SK-N-SH treated with all-trans-retinoic acid at 6 μM for 48 hours (cell line): ENCODE measurements around the gene RADIL.

Experiments
- ATAC-seq: fragments of 200-7000 bp; cut with Tn5 transposase; 3 replicates; pipeline ENCODE4 v1.9.1; 2020; ENCODE audit warnings: mild to moderate bottlenecking, moderate library complexity
- ARNTL ChIP-seq: fragments of 450-650 bp; formaldehyde crosslinking; IDR thresholded peaks from 2 replicates; pipeline ENCODE4 v1.5.0; 2020; ENCODE audit warnings: low read depth, mild to moderate bottlenecking, moderate library complexity, borderline replicate concordance
- BACH2 ChIP-seq: fragments of 250-450 bp; sonication (Bioruptor Pico); IDR thresholded peaks from 2 replicates; pipeline ENCODE4 v1.9.0; 2021; ENCODE audit warnings: mild to moderate bottlenecking, borderline replicate concordance
- CSDC2 ChIP-seq: fragments of 250-450 bp; sonication (Bioruptor Pico); IDR thresholded peaks from 2 replicates; pipeline ENCODE4 v1.5.0; 2020; ENCODE audit warnings: mild to moderate bottlenecking, moderate library complexity
- CSRNP3 ChIP-seq: fragments of 250-450 bp; sonication (Bioruptor Pico); IDR thresholded peaks from 2 replicates; pipeline ENCODE4 v1.5.1; 2021; ENCODE audit warnings: mild to moderate bottlenecking, moderate library complexity
- GLIS3 ChIP-seq: fragments of 250-450 bp; sonication (Bioruptor Pico); IDR thresholded peaks from 2 replicates; pipeline ENCODE4 v1.5.0; 2020; ENCODE audit warnings: mild to moderate bottlenecking, moderate library complexity
- ISL1 ChIP-seq: fragments of 250-450 bp; sonication (Bioruptor Pico); IDR thresholded peaks from 2 replicates; pipeline ENCODE4 v2.1.2; 2022; ENCODE audit warnings: mild to moderate bottlenecking, moderate library complexity
- OSR1 ChIP-seq: fragments of 250-450 bp; sonication (Bioruptor Pico); IDR thresholded peaks from 2 replicates; pipeline ENCODE4 v1.8.0; 2022; ENCODE audit warnings: moderate library complexity, mild to moderate bottlenecking, inconsistent platforms
- PPARA ChIP-seq: fragments of 250-450 bp; sonication (Bioruptor Pico); IDR thresholded peaks from 2 replicates; pipeline ENCODE4 v1.5.0; 2020; ENCODE audit warnings: mild to moderate bottlenecking, borderline replicate concordance
- RARB ChIP-seq: fragments of 250-450 bp; sonication (Bioruptor Pico); IDR thresholded peaks from 2 replicates; pipeline ENCODE4 v1.8.0; 2021; ENCODE audit warnings: mild to moderate bottlenecking, moderate library complexity
- SNAI2 ChIP-seq: fragments of 250-450 bp; sonication (Bioruptor Pico); IDR thresholded peaks from 2 replicates; pipeline ENCODE4 v1.5.0; 2020; ENCODE audit warnings: mild to moderate bottlenecking, moderate library complexity
- ZC3H10 ChIP-seq: fragments of 250-450 bp; sonication (Bioruptor Pico); IDR thresholded peaks from 2 replicates; pipeline ENCODE4 v1.5.1; 2021; ENCODE audit warnings: mild to moderate bottlenecking, moderate library complexity
- ZFP3 ChIP-seq: fragments of 250-450 bp; sonication (Bioruptor Pico); IDR thresholded peaks from 2 replicates; pipeline ENCODE4 v1.5.0; 2020; ENCODE audit warnings: mild to moderate bottlenecking, moderate library complexity
- ZFP30 ChIP-seq: fragments of 450-650 bp; formaldehyde crosslinking; IDR thresholded peaks from 2 replicates; pipeline ENCODE4 v1.5.0; 2022; ENCODE audit warnings: mild to moderate bottlenecking, moderate library complexity
- ZNF565 ChIP-seq: fragments of 450-650 bp; formaldehyde crosslinking; conservative IDR thresholded peaks from 2 replicates; pipeline ENCODE4 v1.5.0; 2020; ENCODE audit warnings: low read depth, mild to moderate bottlenecking, moderate library complexity
- ZNF70 ChIP-seq: fragments of 450-650 bp; formaldehyde crosslinking; IDR thresholded peaks from 2 replicates; pipeline ENCODE4 v1.5.0; 2020; ENCODE audit warnings: mild to moderate bottlenecking, moderate library complexity
- ZNF8 ChIP-seq: fragments of 450-650 bp; formaldehyde crosslinking; IDR thresholded peaks from 2 replicates; pipeline ENCODE4 v1.5.0; 2020; ENCODE audit warnings: mild to moderate bottlenecking, moderate library complexity
- TF ChIP-seq, protein P1 (sequence below): fragments of 250-450 bp; sonication (Bioruptor Pico); IDR thresholded peaks from 2 replicates; pipeline ENCODE4 v1.8.0; 2021; ENCODE audit warnings: low read depth, mild to moderate bottlenecking, moderate library complexity, borderline replicate concordance
- TF ChIP-seq, protein P2 (sequence below): fragments of 250-450 bp; sonication (Bioruptor Pico); IDR thresholded peaks from 2 replicates; pipeline ENCODE4 v1.5.0; 2020; ENCODE audit warnings: mild to moderate bottlenecking, moderate library complexity
- TF ChIP-seq, protein P3 (sequence below): fragments of 250-450 bp; sonication (Bioruptor Pico); IDR thresholded peaks from 2 replicates; pipeline ENCODE4 v1.5.1; 2020; ENCODE audit warnings: low read depth, mild to moderate bottlenecking, moderate library complexity
- TF ChIP-seq, protein P4 (sequence below): fragments of 250-450 bp; sonication (Bioruptor Pico); IDR thresholded peaks from 2 replicates; pipeline ENCODE4 v1.8.0; 2020; ENCODE audit warnings: mild to moderate bottlenecking, moderate library complexity, borderline replicate concordance

Gene RADIL

DNA sequence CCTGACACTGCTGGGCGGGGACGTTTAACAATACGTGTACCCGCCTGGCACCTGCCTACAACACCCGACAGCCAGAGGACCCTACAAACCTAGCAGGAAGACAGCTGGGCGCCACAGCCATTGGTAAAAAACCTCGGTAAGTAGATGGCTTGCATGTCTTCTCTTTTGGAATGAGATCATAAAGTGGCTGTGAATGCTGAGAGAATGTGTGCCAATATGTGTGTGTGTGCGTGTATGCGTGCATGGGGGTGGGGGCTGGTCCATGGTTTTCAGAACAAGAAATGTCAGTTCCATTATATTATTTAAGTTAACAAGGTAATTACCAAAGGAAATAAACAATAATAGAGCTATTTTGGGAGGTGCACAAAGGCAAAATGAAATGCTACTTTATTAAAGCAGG lies 60.8 kb downstream of the RADIL start:
- no peak for TF ChIP-seq CSDC2 (CRISPR knock-in tag)
- TF ChIP-seq, protein P1, sequence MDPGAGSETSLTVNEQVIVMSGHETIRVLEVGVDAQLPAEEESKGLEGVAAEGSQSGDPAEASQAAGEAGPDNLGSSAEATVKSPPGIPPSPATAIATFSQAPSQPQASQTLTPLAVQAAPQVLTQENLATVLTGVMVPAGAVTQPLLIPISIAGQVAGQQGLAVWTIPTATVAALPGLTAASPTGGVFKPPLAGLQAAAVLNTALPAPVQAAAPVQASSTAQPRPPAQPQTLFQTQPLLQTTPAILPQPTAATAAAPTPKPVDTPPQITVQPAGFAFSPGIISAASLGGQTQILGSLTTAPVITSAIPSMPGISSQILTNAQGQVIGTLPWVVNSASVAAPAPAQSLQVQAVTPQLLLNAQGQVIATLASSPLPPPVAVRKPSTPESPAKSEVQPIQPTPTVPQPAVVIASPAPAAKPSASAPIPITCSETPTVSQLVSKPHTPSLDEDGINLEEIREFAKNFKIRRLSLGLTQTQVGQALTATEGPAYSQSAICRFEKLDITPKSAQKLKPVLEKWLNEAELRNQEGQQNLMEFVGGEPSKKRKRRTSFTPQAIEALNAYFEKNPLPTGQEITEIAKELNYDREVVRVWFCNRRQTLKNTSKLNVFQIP (CRISPR knock-in tag): no peak
- no peak for TF ChIP-seq RARB (CRISPR knock-in tag)
- TF ChIP-seq ISL1 (CRISPR knock-in tag): no peak
- TF ChIP-seq BACH2 (CRISPR knock-in tag): no peak
- no peak for TF ChIP-seq GLIS3 (CRISPR knock-in tag)
- TF ChIP-seq, protein P2, sequence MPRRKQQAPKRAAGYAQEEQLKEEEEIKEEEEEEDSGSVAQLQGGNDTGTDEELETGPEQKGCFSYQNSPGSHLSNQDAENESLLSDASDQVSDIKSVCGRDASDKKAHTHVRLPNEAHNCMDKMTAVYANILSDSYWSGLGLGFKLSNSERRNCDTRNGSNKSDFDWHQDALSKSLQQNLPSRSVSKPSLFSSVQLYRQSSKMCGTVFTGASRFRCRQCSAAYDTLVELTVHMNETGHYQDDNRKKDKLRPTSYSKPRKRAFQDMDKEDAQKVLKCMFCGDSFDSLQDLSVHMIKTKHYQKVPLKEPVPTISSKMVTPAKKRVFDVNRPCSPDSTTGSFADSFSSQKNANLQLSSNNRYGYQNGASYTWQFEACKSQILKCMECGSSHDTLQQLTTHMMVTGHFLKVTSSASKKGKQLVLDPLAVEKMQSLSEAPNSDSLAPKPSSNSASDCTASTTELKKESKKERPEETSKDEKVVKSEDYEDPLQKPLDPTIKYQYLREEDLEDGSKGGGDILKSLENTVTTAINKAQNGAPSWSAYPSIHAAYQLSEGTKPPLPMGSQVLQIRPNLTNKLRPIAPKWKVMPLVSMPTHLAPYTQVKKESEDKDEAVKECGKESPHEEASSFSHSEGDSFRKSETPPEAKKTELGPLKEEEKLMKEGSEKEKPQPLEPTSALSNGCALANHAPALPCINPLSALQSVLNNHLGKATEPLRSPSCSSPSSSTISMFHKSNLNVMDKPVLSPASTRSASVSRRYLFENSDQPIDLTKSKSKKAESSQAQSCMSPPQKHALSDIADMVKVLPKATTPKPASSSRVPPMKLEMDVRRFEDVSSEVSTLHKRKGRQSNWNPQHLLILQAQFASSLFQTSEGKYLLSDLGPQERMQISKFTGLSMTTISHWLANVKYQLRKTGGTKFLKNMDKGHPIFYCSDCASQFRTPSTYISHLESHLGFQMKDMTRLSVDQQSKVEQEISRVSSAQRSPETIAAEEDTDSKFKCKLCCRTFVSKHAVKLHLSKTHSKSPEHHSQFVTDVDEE (CRISPR knock-in tag): no peak
- TF ChIP-seq ZFP3 (CRISPR knock-in tag): no peak
- no peak for TF ChIP-seq PPARA (CRISPR knock-in tag)
- TF ChIP-seq SNAI2 (CRISPR knock-in tag): no peak
- no peak for TF ChIP-seq ARNTL (CRISPR knock-in tag)
- TF ChIP-seq ZFP30 (CRISPR knock-in tag): no peak
- TF ChIP-seq, protein P3, sequence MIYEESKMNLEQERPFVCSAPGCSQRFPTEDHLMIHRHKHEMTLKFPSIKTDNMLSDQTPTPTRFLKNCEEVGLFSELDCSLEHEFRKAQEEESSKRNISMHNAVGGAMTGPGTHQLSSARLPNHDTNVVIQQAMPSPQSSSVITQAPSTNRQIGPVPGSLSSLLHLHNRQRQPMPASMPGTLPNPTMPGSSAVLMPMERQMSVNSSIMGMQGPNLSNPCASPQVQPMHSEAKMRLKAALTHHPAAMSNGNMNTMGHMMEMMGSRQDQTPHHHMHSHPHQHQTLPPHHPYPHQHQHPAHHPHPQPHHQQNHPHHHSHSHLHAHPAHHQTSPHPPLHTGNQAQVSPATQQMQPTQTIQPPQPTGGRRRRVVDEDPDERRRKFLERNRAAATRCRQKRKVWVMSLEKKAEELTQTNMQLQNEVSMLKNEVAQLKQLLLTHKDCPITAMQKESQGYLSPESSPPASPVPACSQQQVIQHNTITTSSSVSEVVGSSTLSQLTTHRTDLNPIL (CRISPR knock-in tag): no peak
- no peak for TF ChIP-seq ZC3H10 (CRISPR knock-in tag)
- no peak for TF ChIP-seq ZNF8
- TF ChIP-seq, protein P4, sequence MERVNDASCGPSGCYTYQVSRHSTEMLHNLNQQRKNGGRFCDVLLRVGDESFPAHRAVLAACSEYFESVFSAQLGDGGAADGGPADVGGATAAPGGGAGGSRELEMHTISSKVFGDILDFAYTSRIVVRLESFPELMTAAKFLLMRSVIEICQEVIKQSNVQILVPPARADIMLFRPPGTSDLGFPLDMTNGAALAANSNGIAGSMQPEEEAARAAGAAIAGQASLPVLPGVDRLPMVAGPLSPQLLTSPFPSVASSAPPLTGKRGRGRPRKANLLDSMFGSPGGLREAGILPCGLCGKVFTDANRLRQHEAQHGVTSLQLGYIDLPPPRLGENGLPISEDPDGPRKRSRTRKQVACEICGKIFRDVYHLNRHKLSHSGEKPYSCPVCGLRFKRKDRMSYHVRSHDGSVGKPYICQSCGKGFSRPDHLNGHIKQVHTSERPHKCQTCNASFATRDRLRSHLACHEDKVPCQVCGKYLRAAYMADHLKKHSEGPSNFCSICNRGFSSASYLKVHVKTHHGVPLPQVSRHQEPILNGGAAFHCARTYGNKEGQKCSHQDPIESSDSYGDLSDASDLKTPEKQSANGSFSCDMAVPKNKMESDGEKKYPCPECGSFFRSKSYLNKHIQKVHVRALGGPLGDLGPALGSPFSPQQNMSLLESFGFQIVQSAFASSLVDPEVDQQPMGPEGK (CRISPR knock-in tag): no peak
- no peak for TF ChIP-seq OSR1 (CRISPR knock-in tag)
- TF ChIP-seq ZNF565 (CRISPR knock-in tag): no peak
- TF ChIP-seq CSRNP3 (CRISPR knock-in tag): no peak
- no peak for TF ChIP-seq ZNF70 (CRISPR knock-in tag)
- no peak for ATAC-seq

- ATAC-seq: no peak
- TF ChIP-seq ZNF8 (no peak), ARNTL (CRISPR knock-in tag) (no peak), SNAI2 (CRISPR knock-in tag) (no peak), CSRNP3 (CRISPR knock-in tag) (no peak), ZNF565 (CRISPR knock-in tag) (no peak)
- TF ChIP-seq, protein P4 (CRISPR knock-in tag): no peak
These were observed 62.5 kb downstream of the RADIL start for GRCh38 chr7:4820967-4821471.
